Measurements from ENCODE around the gene KIRREL1.
A peak's percentile ranks its signal among the peaks of the same experiment; 100 is the strongest.

KIRREL1 gene

DNA sequence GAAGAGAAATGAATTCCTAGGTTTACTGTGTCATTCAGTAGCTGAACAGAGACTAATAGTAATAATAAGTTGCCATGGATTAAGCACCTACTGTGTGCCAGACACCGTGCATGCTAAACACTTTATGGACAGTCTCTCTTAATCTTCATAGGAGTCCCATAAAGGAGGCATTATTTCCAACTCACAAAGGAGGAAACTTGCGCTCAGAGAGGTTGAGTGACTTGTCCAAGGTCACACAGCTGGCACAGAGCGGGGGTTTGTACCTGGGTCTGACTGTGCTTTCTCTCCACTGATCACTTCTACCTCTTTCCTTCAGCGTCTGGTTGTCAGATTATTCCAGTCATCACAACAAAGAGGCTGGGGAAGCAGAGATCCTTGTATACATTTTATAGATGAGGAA, 91.3 kb downstream of the KIRREL1 start:
- TF ChIP-seq CTCF (IDR thresholded peaks at IDR 0.05; ENCODE audit: low read depth, low read length, missing control alignments), result no peak
- DNase-seq (ENCODE audit: extremely low read depth, low read depth), result no peak
- no peak overlapping the region for H3K4me3 ChIP-seq (replicated peaks; ENCODE audit: low read depth, low read length)

DNA sequence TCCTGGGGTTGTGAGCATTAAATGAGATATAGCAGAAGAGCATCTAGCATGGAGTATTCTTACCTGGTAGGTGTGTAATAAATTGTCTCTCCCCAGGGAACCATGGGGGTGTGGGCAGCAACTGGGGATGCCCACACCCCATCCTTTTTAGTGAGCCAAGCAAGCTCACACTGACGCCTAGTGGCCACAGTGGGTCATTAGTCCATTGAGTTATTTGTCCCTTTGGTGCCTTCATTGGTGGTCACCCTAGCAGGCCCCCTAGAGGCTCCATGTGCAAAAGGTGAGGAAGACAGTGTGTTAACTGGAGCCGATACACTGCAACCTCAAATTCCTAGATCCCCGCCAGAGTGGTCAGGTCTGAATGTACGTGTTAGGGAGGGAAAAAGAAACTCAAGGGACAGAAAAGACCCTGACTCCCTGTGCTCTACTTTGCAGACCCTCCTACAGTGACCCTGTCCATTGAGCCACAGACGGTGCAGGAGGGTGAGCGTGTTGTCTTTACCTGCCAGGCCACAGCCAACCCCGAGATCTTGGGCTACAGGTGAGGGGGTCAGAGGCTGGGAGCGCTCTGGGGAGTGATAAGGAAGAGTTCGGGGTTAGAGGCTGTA, 94.0 kb downstream of the KIRREL1 start:
- peak; percentile 96 for TF ChIP-seq CTCF (IDR thresholded peaks at IDR 0.05; ENCODE audit: low read depth, low read length, missing control alignments)
- H3K4me3 ChIP-seq (replicated peaks; ENCODE audit: low read depth, low read length), result no peak overlapping the region
- peak; percentile 63 for DNase-seq (ENCODE audit: extremely low read depth, low read depth)

DNA sequence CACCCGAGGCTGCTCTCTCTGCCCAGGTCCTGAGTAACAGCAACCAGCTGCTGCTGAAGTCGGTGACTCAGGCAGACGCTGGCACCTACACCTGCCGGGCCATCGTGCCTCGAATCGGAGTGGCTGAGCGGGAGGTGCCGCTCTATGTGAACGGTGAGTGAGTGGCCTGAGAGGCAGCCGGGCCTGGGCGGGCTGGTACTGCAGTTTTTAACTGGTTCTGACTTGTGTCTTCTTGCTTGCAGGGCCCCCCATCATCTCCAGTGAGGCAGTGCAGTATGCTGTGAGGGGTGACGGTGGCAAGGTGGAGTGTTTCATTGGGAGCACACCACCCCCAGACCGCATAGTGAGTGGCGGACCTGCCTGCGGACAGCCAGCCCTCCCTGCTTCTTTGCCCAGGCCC, 96.0 kb downstream of the KIRREL1 start:
- no peak for DNase-seq (ENCODE audit: extremely low read depth, low read depth)
- H3K4me3 ChIP-seq (replicated peaks; ENCODE audit: low read depth, low read length), result no peak overlapping the region

DNA sequence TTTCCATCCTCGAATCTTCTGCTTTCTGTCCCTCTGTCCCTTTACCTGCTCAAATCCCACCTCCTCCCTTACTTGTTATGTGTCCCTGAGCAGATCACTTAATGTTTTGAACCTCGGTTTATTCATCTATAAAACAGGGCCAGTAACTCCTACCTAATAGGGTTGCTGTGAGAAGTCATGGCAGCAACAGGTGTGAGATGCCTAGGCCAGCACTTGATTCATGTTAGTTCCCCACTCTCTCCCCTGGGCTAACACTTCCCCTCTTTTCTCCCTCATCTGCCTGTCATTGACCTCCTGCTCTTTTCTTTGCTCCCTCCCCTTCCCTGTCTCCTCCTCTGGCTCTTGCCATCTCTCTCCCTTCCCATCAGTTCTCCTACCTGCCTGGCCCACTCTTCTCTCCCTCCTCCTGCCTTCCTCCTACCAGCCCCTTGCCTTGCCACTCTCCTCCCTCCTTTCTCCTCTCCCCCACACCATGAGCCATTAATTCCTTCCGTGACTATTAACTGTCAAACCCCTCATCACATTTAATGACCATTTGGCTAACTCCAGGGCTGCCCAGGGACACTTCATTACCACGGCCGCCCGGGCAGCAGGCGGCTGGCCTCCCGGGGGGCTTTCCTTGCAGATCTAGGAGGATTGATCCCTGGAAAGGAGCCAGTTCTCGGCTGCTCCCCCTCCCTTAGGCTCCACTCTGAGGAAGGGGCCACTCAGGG, 96.6 kb downstream of the KIRREL1 start:
- DNase-seq (ENCODE audit: extremely low read depth, low read depth), result no peak
- H3K4me3 ChIP-seq (replicated peaks; ENCODE audit: low read depth, low read length), result no peak overlapping the region
- no peak for TF ChIP-seq CTCF (IDR thresholded peaks at IDR 0.05; ENCODE audit: low read depth, low read length, missing control alignments)

More for the DNA sequence above, 96.0 kb downstream of the KIRREL1 start:
- TF ChIP-seq CTCF (IDR thresholded peaks at IDR 0.05; ENCODE audit: low read depth, low read length, missing control alignments), result no peak

DNA sequence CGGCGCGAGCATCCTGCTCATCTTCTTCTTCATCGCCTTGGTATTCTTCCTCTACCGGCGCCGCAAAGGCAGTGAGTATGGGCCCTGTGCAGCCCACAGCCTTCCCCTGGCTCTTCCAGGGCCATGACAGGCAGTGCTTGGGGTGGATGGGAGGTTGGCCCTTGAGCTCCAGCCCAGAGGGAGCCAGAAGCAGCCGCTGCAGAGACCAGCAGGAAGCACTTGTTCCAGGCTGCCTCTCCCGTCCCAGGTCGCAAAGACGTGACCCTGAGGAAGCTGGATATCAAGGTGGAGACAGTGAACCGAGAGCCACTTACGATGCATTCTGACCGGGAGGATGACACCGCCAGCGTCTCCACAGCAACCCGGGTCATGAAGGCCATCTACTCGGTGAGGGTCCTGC, 99.9 kb downstream of the KIRREL1 start:
- DNase-seq (ENCODE audit: extremely low read depth, low read depth), result no peak
- no peak overlapping the region for H3K4me3 ChIP-seq (replicated peaks; ENCODE audit: low read depth, low read length)
- no peak for TF ChIP-seq CTCF (IDR thresholded peaks at IDR 0.05; ENCODE audit: low read depth, low read length, missing control alignments)

- no peak for DNase-seq (ENCODE audit: extremely low read depth, low read depth)
- TF ChIP-seq CTCF (IDR thresholded peaks at IDR 0.05; ENCODE audit: low read depth, low read length, missing control alignments), result no peak
- H3K4me3 ChIP-seq (replicated peaks; ENCODE audit: low read depth, low read length), result no peak overlapping the region
These were observed 101.1 kb downstream of the KIRREL1 start for GRCh38 chr1:158094571-158094970.
